Left lung (tissue), 10 donors: ENCODE data around the gene HSDL2. TPM values are rescaled to one million over a fixed set of nuclear protein-coding genes. Genes with fewer than 3 reads are reported as not detected.

ENCODE experiments used
- ATAC-seq: fragments of 200-7000 bp; cut with Tn5 transposase; one replicate; pipeline ENCODE4 v1.9.1; 2020; ENCODE audit warnings: moderate library complexity
- DNase-seq, 4 donors: peaks; one replicate each; pipeline ENCODE4 v3.0.0-alpha.2; 2013 to 2020
- H3K27ac ChIP-seq, 2 donors: fragments of 200-600 bp; sonication (generic) in 1 of 2; one replicate each; pipeline versions ENCODE4 v1.5.0 to v1.8.0; 2020 to 2021
- H3K27me3 ChIP-seq, 2 donors: fragments of 200-600 bp; sonication (generic) in 1 of 2; one replicate each; pipeline versions ENCODE4 v1.5.0 to v1.8.0; 2020 to 2021
- H3K36me3 ChIP-seq, 2 donors: fragments of 200-600 bp; sonication (generic) in 1 of 2; one replicate each; pipeline versions ENCODE4 v1.5.0 to v1.8.0; 2020 to 2021
- H3K4me1 ChIP-seq, 2 donors: fragments of 200-600 bp; one replicate each; pipeline ENCODE4 v1.8.0; 2021
- H3K4me3 ChIP-seq, 2 donors: fragments of 200-600 bp; sonication (generic) in 1 of 2; one replicate each; pipeline versions ENCODE4 v1.5.0 to v1.8.0; 2020 to 2021; ENCODE audit warnings: mild to moderate bottlenecking in 1 of 2
- H3K9me3 ChIP-seq, 2 donors: fragments of 200-600 bp; sonication (generic) in 1 of 2; one replicate each; pipeline versions ENCODE4 v1.5.0 to v1.8.0; 2020 to 2021
- CTCF ChIP-seq, 2 donors: fragments of 200-600 bp; sonication (generic) in 1 of 2; IDR thresholded peaks; one replicate each; pipeline versions ENCODE4 v1.5.0 to v1.8.0; 2021; ENCODE audit warnings: antibody characterized with exemption in 2 of 2
- intact Hi-C, 2 donors: fragments of 100-400 bp; cut with DNase I; formaldehyde crosslinking; loops; one replicate each; pipeline versions ENCODE4 v1.11.2 to v1.14.2; 2022
- polyA plus RNA-seq, 6 donors: library from polyadenylated mRNA; unstranded; fragments of 120-200 nt; gene quantifications; one replicate each; pipeline ENCODE4 v1.2.1, GENCODE V29; 2013; ENCODE audit not compliant: insufficient read length in 6 of 6
- total RNA-seq, 2 donors: library from RNA; stranded (reverse); fragmentation: NEBNext Ultra II Directional; extraction: Animal tissue kit (Norgen Biotek cat#: 25700); gene quantifications; one replicate each; pipeline ENCODE4 v1.2.1, GENCODE V29; 2021
- donor health status: DM: no; HTN: yes; CAD: no.
- donor health status: DM: no; HTN: no; CAD: no.

Gene HSDL2
- total and polyA plus RNA-seq, 8 donors, result 40.3 to 77.9 (median 64.2) TPM

GRCh38 chr9:112472996-112473395 is 93.1 kb downstream of the HSDL2 start:
- no peak for ATAC-seq
- no peak overlapping the region for H3K4me3 ChIP-seq
- H3K27me3 ChIP-seq, result no peaks in the 10 kb centered on the region
- H3K27ac ChIP-seq, result no peak overlapping the region
- TF ChIP-seq CTCF (IDR thresholded peaks at IDR 0.05), result no peak
- intact Hi-C loops, result no loop called here
- H3K9me3 ChIP-seq, result peaks cover 0 to 17% of the 10 kb centered on the region in 2 donors
- no peaks in the 10 kb centered on the region for H3K4me1 ChIP-seq
- no peak for DNase-seq
- H3K36me3 ChIP-seq, result peaks cover 0 to 25% of the 10 kb centered on the region in 2 donors

GRCh38 chr9:112473986-112474385 is 94.1 kb downstream of the HSDL2 start:
- no peak for TF ChIP-seq CTCF (IDR thresholded peaks at IDR 0.05)
- intact Hi-C loops, result no loop called here
- Histone ChIP-seq H3K9me3 (peaks cover 0 to 23% of the 10 kb centered on the region in 2 donors), H3K27ac (no peak overlapping the region), H3K4me1 (no peaks in the 10 kb centered on the region), H3K36me3 (peaks cover 0 to 25% of the 10 kb centered on the region in 2 donors), H3K4me3 (no peak overlapping the region), H3K27me3 (no peaks in the 10 kb centered on the region)
- ATAC-seq (no peak), DNase-seq (no peak)

GRCh38 chr9:112475318-112475717 is 95.4 kb downstream of the HSDL2 start:
- no peaks in the 10 kb centered on the region for H3K4me1 ChIP-seq
- DNase-seq, result no peak

GRCh38 chr9:112477330-112477729 is 97.4 kb downstream of the HSDL2 start:
- no peak overlapping the region for H3K27ac ChIP-seq
- H3K9me3 ChIP-seq, result peaks cover 0 to 23% of the 10 kb centered on the region in 2 donors
- H3K36me3 ChIP-seq, result peaks cover 0 to 12% of the 10 kb centered on the region in 2 donors
- no peak overlapping the region for H3K4me3 ChIP-seq
- no peaks in the 10 kb centered on the region for H3K4me1 ChIP-seq
- DNase-seq (no peak), ATAC-seq (no peak)
- no peaks in the 10 kb centered on the region for H3K27me3 ChIP-seq
- intact Hi-C loops, result no loop called here
- no peak for TF ChIP-seq CTCF (IDR thresholded peaks at IDR 0.05)

More at GRCh38 chr9:112475318-112475717, 95.4 kb downstream of the HSDL2 start:
- intact Hi-C loops, result no loop called here
- no peak overlapping the region for H3K27ac ChIP-seq
- TF ChIP-seq CTCF (IDR thresholded peaks at IDR 0.05), result no peak
- H3K36me3 ChIP-seq, result peaks cover 0 to 25% of the 10 kb centered on the region in 2 donors
- H3K27me3 ChIP-seq, result no peaks in the 10 kb centered on the region
- ATAC-seq, result no peak
- peaks cover 0 to 23% of the 10 kb centered on the region in 2 donors for H3K9me3 ChIP-seq
- no peak overlapping the region for H3K4me3 ChIP-seq

- Histone ChIP-seq H3K9me3 (peaks cover 0 to 23% of the 10 kb centered on the region in 2 donors), H3K27me3 (no peaks in the 10 kb centered on the region), H3K4me1 (no peaks in the 10 kb centered on the region), H3K27ac (no peak overlapping the region), H3K4me3 (no peak overlapping the region), H3K36me3 (peaks cover 0 to 9% of the 10 kb centered on the region in 2 donors)
- no peak for ATAC-seq
- no peak for DNase-seq
- intact Hi-C loops, result no loop called here
- no peak for TF ChIP-seq CTCF (IDR thresholded peaks at IDR 0.05)
Observed at GRCh38 chr9:112479221-112479620, 99.3 kb downstream of the HSDL2 start.
